Measurements from ENCODE around the gene SARDH.

Gene SARDH

GRCh38 chr9:133615606-133616188 lies 122.5 kb downstream of the SARDH start:
- DNase-seq (ENCODE audit: insufficient read length) (no peak), FAIRE-seq (no peak)
- TF ChIP-seq POLR2AphosphoS5 (IDR thresholded peaks at IDR 0.05; ENCODE audit: low read depth, low read length) (no peak), TAF1 (IDR thresholded peaks at IDR 0.05; ENCODE audit: borderline replicate concordance, low read depth, low read length) (no peak), POLR2A (IDR thresholded peaks at IDR 0.05; ENCODE audit: low read depth, low read length) (no peak)

GRCh38 chr9:133615186-133615585 lies 123.0 kb downstream of the SARDH start:
- no peak for DNase-seq (ENCODE audit: insufficient read length)
- no peak for TF ChIP-seq TAF1 (IDR thresholded peaks at IDR 0.05; ENCODE audit: borderline replicate concordance, low read depth, low read length)
- TF ChIP-seq POLR2A (IDR thresholded peaks at IDR 0.05; ENCODE audit: low read depth, low read length), result no peak
- FAIRE-seq, result no peak

GRCh38 chr9:133614678-133615077 lies 123.5 kb downstream of the SARDH start:
- FAIRE-seq, result no peak
- DNase-seq (ENCODE audit: insufficient read length), result no peak
- TF ChIP-seq TAF1 (IDR thresholded peaks at IDR 0.05; ENCODE audit: borderline replicate concordance, low read depth, low read length) (no peak), POLR2AphosphoS5 (IDR thresholded peaks at IDR 0.05; ENCODE audit: low read depth, low read length) (no peak), POLR2A (IDR thresholded peaks at IDR 0.05; ENCODE audit: low read depth, low read length) (no peak)

GRCh38 chr9:133614056-133614455 lies 124.1 kb downstream of the SARDH start:
- TF ChIP-seq POLR2AphosphoS5 (IDR thresholded peaks at IDR 0.05; ENCODE audit: low read depth, low read length) (no peak), TAF1 (IDR thresholded peaks at IDR 0.05; ENCODE audit: borderline replicate concordance, low read depth, low read length) (no peak), POLR2A (IDR thresholded peaks at IDR 0.05; ENCODE audit: low read depth, low read length) (no peak)
- DNase-seq (ENCODE audit: insufficient read length) (no peak), FAIRE-seq (no peak)
